HS-5 (cell line): ENCODE measurements around the gene CHCHD4.
"Not testable (repeated sequence)": the region's sequence is repeated elsewhere in the genome, so short reads cannot be mapped to it uniquely, and the experiment has no call there.

Source experiments
- DNase-seq: peaks from one replicate; pipeline ENCODE4 v3.0.0-alpha.2; 2012; ENCODE audit warnings: low read depth

Gene CHCHD4

GRCh38 chr3:14119651-14120050 is 5.0 kb downstream of the CHCHD4 start:
- DNase-seq = no peak

- DNase-seq = no peak
Observed at GRCh38 chr3:14118400-14119381, 6.0 kb downstream of the CHCHD4 start.

GRCh38 chr3:14117468-14118399 is 6.9 kb downstream of the CHCHD4 start:
- DNase-seq = no peak

- no peak for DNase-seq
Observed at GRCh38 chr3:14113965-14114635, 10.6 kb downstream of the CHCHD4 start.

GRCh38 chr3:14110699-14111098 is 14.0 kb downstream of the CHCHD4 start:
- no peak for DNase-seq

GRCh38 chr3:14109821-14110220 is 14.8 kb downstream of the CHCHD4 start:
- DNase-seq = not testable (repeated sequence)

- no peak for DNase-seq
Observed at GRCh38 chr3:14097616-14098391, 26.9 kb downstream of the CHCHD4 start.

GRCh38 chr3:14096742-14097141 is 27.9 kb downstream of the CHCHD4 start:
- DNase-seq = no peak

GRCh38 chr3:14093831-14094230 is 30.8 kb downstream of the CHCHD4 start:
- no peak for DNase-seq

GRCh38 chr3:14092464-14092863 is 32.2 kb downstream of the CHCHD4 start:
- DNase-seq = no peak

GRCh38 chr3:14091959-14092358 is 32.7 kb downstream of the CHCHD4 start:
- not testable (repeated sequence) for DNase-seq

GRCh38 chr3:14087461-14087860 is 37.2 kb downstream of the CHCHD4 start:
- not testable (repeated sequence) for DNase-seq

GRCh38 chr3:14082108-14082657 is 42.5 kb downstream of the CHCHD4 start:
- DNase-seq = no peak

- no peak for DNase-seq
Observed at GRCh38 chr3:14077310-14077709, 47.4 kb downstream of the CHCHD4 start.

- not testable (repeated sequence) for DNase-seq
Observed at GRCh38 chr3:14075233-14075632, 49.4 kb downstream of the CHCHD4 start.

GRCh38 chr3:14064910-14065309 is 59.8 kb downstream of the CHCHD4 start:
- no peak for DNase-seq

GRCh38 chr3:14063152-14063551 is 61.5 kb downstream of the CHCHD4 start:
- no peak for DNase-seq
